Measurements from ENCODE around the gene MDM2. TPM values are rescaled to one million over a fixed set of nuclear protein-coding genes. Genes with fewer than 3 reads are reported as not detected.

The MDM2 gene
- total RNA-seq, 1 experiment from 2014 or later, result 159 TPM

- no peak overlapping the region for H3K14ac ChIP-seq (ENCODE audit: insufficient read depth, low read length)
- H2BK20ac ChIP-seq (ENCODE audit: low read depth, low read length, poor library complexity, severe bottlenecking), result no peak overlapping the region
- Mint-ChIP-seq H3K4me1 (peaks cover 0 to 12% of the 10 kb centered on the region in 2 experiments; a peak in 3 of 4 replicates), H3K27ac (no peak overlapping the region), H3K36me3 (ENCODE audit: insufficient read depth in 1 of 3, low read depth in 3 of 3) (peaks cover 22 to 84% (median 59%) of the 10 kb centered on the region in 3 experiments), H3K27me3 (ENCODE audit: low read depth) (no peaks in the 10 kb centered on the region), H3K4me3 (no peak overlapping the region), H3K9me3 (no peaks in the 10 kb centered on the region)
- H3K9ac ChIP-seq (ENCODE audit: extremely low read depth, insufficient read length, low read length), result no peak overlapping the region
- H3K79me2 ChIP-seq (ENCODE audit: insufficient read depth, low read length), result no peaks in the 10 kb centered on the region
- TF ChIP-seq CTCF (conservative IDR thresholded peaks at IDR 0.05), result no peak
- H4K8ac ChIP-seq (replicated peaks; ENCODE audit: insufficient read length, low read depth, low read length), result no peak overlapping the region
- no peak overlapping the region for H3K18ac ChIP-seq (ENCODE audit: insufficient read length, low read depth, low read length)
- no peaks in the 10 kb centered on the region for H3K9me3 ChIP-seq (ENCODE audit: control insufficient read depth, low read depth, low read length)
- no peaks in the 10 kb centered on the region for H3K4me1 ChIP-seq (ENCODE audit: insufficient read depth, low read length)
- no peak for DNase-seq
- no peak overlapping the region for H3K56ac ChIP-seq (ENCODE audit: insufficient read length, low read depth, low read length)
- no peak overlapping the region for H2BK15ac ChIP-seq (ENCODE audit: low read depth, low read length)
- no CpG with 5 or more reads among the region's 1 CpG for WGBS (ENCODE audit: extremely low coverage, insufficient read length, low lambda C conversion rate)
- H2AK5ac ChIP-seq (ENCODE audit: insufficient read length, low read length), result no peak overlapping the region
- no peak overlapping the region for H2BK12ac ChIP-seq (ENCODE audit: insufficient read length, low read depth, low read length)
- no peaks in the 10 kb centered on the region for H3K27me3 ChIP-seq (ENCODE audit: insufficient read depth, low read length)
- no peak overlapping the region for H2BK5ac ChIP-seq (ENCODE audit: insufficient read length, low read length)
- H3K23ac ChIP-seq (ENCODE audit: insufficient read length, low read depth, low read length), result no peak overlapping the region
- no peak overlapping the region for H4K91ac ChIP-seq (ENCODE audit: insufficient read length, low read depth, low read length)
- no peak overlapping the region for H2BK120ac ChIP-seq (ENCODE audit: low read depth, low read length, poor library complexity, severe bottlenecking)
- H3K4me2 ChIP-seq (ENCODE audit: insufficient read depth, insufficient read length, low read length), result no peak overlapping the region
- no peaks in the 10 kb centered on the region for H3K79me1 ChIP-seq (ENCODE audit: insufficient read depth, low read depth, low read length, poor library complexity, severe bottlenecking)
- H4K20me1 ChIP-seq (ENCODE audit: control insufficient read depth, insufficient read depth, insufficient read length), result no peaks in the 10 kb centered on the region
- H4K5ac ChIP-seq (ENCODE audit: insufficient read length, low read depth, low read length), result no peak overlapping the region
- H2AFZ ChIP-seq (ENCODE audit: low read length), result no peak overlapping the region
- no peak overlapping the region for H3K27ac ChIP-seq (ENCODE audit: insufficient read length, low read depth, low read length)
- H3K23me2 ChIP-seq (ENCODE audit: insufficient read length, low read depth, low read length, poor library complexity, severe bottlenecking), result no peaks in the 10 kb centered on the region
- no peak overlapping the region for H3T11ph ChIP-seq (ENCODE audit: low read length)
- H3K4ac ChIP-seq (ENCODE audit: low read depth, low read length), result no peak overlapping the region
These were observed 29.2 kb downstream of the MDM2 start for GRCh38 chr12:68837215-68837614.
